ENCODE measurements around the gene POLR1A.
A peak's percentile ranks its signal among the peaks of the same experiment; 100 is the strongest.
"Not testable (repeated sequence)": the region's sequence is repeated elsewhere in the genome, so short reads cannot be mapped to it uniquely, and the experiment has no call there.

Gene POLR1A

GRCh38 chr2:86000131-86000937 is 105.4 kb downstream of the POLR1A start:
- DNase-seq = no peak

- peak in 1 of 58 donors; percentile 9 for DNase-seq
These were observed 106.4 kb downstream of the POLR1A start for GRCh38 chr2:85999061-85999831.

- peak in 1 of 58 donors; percentile 7 for DNase-seq
These were observed 107.4 kb downstream of the POLR1A start for GRCh38 chr2:85998071-85998991.

- peak in 47 of 58 donors; percentile 15 to 88 (median 50) for DNase-seq
These were observed 108.4 kb downstream of the POLR1A start for GRCh38 chr2:85997017-85997970.

GRCh38 chr2:85996591-85996990 is 109.1 kb downstream of the POLR1A start:
- peak in 32 of 58 donors; percentile 12 to 70 (median 32) for DNase-seq

- no peak for DNase-seq
These were observed 109.8 kb downstream of the POLR1A start for GRCh38 chr2:85995648-85996529.

GRCh38 chr2:85994897-85995647 is 110.6 kb downstream of the POLR1A start:
- DNase-seq = no peak

GRCh38 chr2:85994421-85994777 is 111.3 kb downstream of the POLR1A start:
- no peak for DNase-seq

- DNase-seq = no peak
These were observed 113.1 kb downstream of the POLR1A start for GRCh38 chr2:85992611-85993010.

- DNase-seq = not testable (repeated sequence)
These were observed 113.6 kb downstream of the POLR1A start for GRCh38 chr2:85992053-85992452.

GRCh38 chr2:85990084-85990483 is 115.6 kb downstream of the POLR1A start:
- no peak for DNase-seq

- no peak for DNase-seq
These were observed 116.3 kb downstream of the POLR1A start for GRCh38 chr2:85989288-85989865.

GRCh38 chr2:85988914-85989270 is 116.8 kb downstream of the POLR1A start:
- DNase-seq = no peak

- DNase-seq = no peak
These were observed 117.3 kb downstream of the POLR1A start for GRCh38 chr2:85988175-85988913.

- DNase-seq = no peak
These were observed 118.2 kb downstream of the POLR1A start for GRCh38 chr2:85987266-85988174.

GRCh38 chr2:85986121-85986520 is 119.6 kb downstream of the POLR1A start:
- no peak for DNase-seq
